Left kidney (tissue), 2 donors: ENCODE data around the gene IGF2BP3. TPM values are rescaled to one million over a fixed set of nuclear protein-coding genes. Genes with fewer than 3 reads are reported as not detected.

Experiments
- DNase-seq: peaks from one replicate; pipeline ENCODE4 v3.0.0-alpha.2; 2013
- polyA plus RNA-seq: library from polyadenylated mRNA; unstranded; fragments of 120-200 nt; gene quantifications from one replicate; pipeline ENCODE4 v1.2.1, GENCODE V29; 2013; ENCODE audit not compliant: insufficient read length

Gene IGF2BP3
- polyA plus RNA-seq, 1 donor: 82.9 TPM

- no peak for DNase-seq
Observed at GRCh38 chr7:23268746-23269145, 201.5 kb downstream of the IGF2BP3 start.

DNA sequence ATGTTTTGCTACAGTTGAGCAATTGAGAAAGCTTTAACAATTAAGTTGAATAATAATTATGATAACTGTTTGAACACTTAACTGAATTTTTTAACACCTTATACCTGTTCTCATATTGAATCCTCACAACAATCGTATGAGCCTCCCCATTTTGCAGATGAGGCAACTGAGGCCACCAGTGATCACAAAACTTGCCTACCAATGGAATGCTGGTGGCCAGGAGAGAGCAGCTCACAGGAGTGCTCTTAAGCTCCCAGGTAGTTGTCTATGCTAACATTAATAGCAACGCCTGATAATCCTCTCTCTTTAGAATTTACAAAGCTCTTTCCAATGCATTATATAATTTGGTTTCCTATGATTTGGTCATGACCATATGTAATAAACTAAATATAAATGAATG lies 202.1 kb downstream of the IGF2BP3 start:
- no peak for DNase-seq

- no peak for DNase-seq
Observed at GRCh38 chr7:23267357-23267756, 202.9 kb downstream of the IGF2BP3 start.

DNA sequence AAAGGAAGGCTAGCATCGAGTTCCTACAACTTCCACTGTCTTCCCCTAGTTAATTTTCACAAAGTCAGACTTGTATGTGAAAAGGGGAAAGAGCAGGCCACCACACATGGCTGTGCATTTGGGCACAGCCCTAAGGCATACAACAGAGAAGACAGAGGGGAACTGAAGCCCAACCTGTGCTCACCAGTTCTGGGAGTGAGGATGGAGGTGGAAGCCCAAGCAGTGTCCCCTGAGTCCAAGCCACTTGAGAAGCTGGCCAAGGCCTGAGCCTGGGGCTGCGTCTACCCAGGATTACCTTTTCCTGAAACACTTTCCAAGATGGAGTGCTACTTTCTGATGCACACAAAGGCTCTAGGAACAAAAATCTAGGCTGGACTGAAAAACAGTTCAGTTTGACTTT lies 203.4 kb downstream of the IGF2BP3 start:
- no peak for DNase-seq

GRCh38 chr7:23264916-23265458 lies 205.3 kb downstream of the IGF2BP3 start:
- DNase-seq: no peak

DNA sequence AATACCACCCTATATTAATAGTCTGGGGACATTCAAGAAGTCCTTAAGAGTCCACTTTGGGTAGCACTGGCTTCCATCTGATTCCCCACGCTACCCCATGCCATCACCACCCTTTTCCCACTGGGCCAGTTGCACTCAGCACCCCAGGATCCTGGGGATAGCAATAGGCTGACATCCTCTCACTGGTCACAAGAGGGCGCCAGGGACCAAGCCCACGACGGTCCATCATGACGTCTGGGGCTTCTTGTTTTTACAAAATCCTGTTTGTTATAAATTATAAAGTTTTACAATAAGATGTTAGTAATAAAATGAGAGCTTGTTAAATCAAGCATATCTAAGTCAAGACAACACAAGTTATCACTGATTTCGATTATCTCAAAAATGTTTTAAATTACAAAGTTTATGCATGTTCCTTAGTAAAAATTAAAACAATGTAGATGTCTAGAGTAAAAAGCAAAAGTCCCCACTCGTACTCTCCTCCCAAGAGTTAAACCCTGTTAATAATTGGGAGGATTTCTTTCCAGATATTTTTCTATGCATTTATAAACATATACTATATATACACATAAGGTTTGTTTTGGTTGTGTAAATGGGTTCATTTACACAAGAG lies 208.3 kb downstream of the IGF2BP3 start:
- no peak for DNase-seq

DNA sequence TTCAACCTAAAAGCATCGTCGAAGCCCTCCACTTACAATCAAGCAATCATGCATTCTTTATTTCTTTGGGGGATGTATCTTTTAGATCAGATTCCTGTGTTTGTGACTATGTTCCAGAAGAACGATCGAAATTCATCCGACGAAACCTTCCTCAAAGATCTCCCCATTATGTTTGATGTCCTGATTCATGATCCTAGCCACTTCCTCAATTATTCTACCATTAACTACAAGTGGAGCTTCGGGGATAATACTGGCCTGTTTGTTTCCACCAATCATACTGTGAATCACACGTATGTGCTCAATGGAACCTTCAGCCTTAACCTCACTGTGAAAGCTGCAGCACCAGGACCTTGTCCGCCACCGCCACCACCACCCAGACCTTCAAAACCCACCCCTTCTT lies 209.9 kb downstream of the IGF2BP3 start:
- DNase-seq: no peak

Other genes starting within 250 kb of the IGF2BP3 start
- 22.1 TPM for gene GPNMB, start 223.7 kb downstream of the IGF2BP3 start, polyA plus RNA-seq
- gene MALSU1, start 171.2 kb downstream of the IGF2BP3 start, polyA plus RNA-seq: 54.0 TPM
- gene TRA2A, start 61.5 kb upstream of the IGF2BP3 start, polyA plus RNA-seq: 293 TPM
- gene CCDC126, start 126.9 kb upstream of the IGF2BP3 start, polyA plus RNA-seq: 17.8 TPM
- 27.9 TPM for gene FAM221A, start 209.7 kb upstream of the IGF2BP3 start, polyA plus RNA-seq
- gene STK31, start 239.7 kb upstream of the IGF2BP3 start, polyA plus RNA-seq: 1.0 TPM